NCI-H1694 (cell line): Measurements from ENCODE around the gene SLC4A8.
A peak's percentile ranks its signal among the peaks of the same experiment; 100 is the strongest.

Experiments used
- DNase-seq: peaks from one replicate; lab custom pipeline; 2025; lab: John Stamatoyannopoulos, UW

SLC4A8 gene

DNA sequence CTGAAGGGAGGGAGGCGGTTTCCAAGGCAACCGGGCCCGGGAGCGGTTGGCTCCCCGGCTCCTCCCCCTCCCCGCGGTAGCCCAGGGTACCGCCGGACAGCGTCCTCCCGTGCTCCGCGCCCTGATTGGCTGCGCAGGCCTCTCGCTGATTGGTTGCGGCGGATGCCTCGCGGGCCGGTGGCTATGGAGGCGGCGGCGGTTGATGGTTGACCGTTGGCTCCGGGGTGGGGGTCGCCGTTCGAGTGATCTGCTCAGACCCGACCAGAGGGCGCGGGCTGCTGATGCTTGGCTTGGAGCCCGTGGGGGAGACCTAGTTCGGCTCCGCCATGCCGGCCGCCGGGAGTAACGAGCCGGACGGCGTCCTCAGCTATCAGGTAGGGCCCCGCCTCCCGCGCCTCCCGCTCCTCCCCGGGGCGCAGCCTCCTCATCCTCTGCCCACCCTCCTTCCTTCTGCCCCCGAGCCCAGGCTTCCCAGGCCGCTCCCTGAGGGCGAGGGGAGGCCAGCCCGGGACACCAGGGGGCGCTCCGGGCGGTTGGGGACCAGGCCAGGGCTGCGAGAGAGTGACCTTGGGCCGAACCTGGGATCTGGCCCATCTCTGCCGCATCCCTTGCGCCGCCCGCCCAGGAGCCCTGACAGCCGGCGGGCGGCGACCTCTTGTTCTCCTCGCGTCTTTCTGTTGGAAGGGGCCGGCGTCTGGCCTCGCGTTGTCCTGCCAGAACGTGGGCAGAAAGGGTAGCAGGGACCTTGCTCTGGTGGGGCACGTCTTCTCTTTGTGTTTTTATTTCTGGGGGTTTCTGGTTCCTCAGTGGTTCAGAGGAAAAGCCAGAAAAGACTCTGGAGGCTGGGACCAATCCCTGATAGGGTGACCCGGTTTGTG lies at the start of gene SLC4A8:
Gene SLC4A8 (plus strand): TSS at position 170 of the 878 bp plus-strand sequence. CDS start 157 bp downstream, at position 327.
- peak; percentile 63 for DNase-seq

DNA sequence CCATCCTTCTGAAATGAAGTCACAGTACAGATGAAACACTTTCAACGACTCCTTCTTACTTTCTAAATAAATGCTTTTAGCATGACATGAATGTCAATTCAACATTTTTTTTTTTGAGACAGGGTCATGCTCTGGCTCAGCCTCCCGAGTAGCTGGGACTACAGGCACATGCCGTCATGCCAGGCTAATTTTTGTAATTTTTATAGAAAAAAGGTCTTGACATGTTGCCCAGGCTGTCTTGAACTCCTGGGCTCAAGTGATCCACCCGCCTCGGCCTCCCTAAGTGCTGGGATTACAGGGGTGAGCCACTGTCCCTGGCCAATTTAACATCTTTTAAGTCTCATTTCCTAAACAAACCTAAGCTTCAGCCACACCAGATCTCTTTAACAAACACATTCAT lies 49.8 kb upstream of the SLC4A8 start:
- DNase-seq = no peak

DNA sequence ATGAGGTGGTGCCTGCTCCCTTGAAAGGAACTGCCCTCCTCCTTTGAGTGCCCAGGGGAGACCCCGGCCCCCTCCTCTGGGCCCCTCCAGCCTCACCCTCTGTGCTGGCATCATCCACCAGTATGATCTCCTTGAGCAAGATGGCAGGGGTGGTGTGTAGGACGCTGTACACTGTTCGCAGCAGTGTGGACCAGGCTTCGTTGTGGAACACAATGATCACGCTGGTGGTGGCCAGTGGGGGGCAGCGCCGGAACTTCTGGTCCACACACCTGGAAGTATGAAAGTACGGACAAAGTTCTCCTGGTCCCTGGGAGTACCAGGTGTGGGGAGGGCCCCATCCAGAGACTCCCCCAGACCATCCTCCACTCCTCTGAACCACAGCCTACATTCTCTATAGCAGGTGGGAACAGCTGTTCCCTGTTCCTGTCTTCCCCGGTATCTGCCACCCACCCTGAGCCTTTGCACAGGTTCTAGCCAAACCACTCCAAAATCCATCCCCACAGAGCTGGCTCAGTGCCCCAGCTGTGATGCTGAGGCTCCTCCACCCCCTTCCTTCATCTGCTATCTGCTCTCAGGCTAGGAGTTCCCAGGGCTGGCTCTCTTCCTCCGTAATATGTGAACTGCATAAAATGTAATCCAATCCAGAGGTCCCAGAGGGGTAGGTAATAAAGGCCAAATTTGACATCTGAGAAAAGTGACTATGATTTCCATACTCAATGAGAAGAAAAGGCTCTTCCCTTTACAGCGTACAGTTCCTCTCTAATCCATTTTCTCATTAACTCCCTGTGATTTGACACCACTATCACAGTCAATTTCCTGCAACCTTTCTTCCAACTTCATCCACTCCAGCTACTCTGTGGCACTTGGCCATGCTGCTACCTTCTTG lies 47.3 kb upstream of the SLC4A8 start:
- no peak for DNase-seq

DNA sequence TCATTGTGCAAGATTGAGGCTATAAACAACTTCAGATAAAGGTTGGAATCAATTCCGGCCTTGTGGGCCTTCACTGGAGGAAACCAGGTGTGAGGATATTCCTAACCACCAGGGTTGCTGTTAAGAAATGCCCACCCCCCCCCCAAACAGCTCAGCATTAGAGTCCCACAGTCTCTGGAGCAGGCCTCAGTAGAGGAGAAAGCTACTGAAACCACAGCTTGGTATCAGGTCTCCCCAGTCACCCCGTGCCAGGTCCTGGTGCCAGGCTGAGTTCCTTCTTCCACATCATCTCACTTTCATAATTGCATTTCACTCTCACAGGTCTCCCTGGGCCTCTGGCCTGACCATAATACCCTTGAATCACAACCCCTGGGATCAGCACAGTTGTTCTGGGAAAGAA lies 45.9 kb upstream of the SLC4A8 start:
- DNase-seq = no peak

DNA sequence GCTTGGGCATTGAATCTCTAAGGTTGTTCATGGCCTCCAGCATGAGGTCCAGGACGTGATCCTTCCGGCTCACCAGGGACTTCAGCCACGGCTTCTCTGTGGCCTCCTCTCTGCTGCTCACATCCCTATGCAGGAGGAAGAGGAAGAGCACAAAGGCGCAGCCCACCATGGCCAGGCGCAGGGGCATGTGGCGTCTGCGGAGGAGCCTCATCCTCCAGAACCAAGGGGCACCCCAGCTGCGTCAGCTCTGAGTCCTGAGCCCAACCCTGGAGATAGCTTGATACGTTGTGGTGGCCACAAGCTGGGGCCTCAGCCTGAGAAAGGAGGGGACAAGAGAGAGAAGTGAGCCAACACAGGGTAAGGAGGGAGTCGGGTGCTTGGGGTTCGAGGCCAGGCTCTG lies 45.1 kb upstream of the SLC4A8 start:
- DNase-seq = no peak

DNA sequence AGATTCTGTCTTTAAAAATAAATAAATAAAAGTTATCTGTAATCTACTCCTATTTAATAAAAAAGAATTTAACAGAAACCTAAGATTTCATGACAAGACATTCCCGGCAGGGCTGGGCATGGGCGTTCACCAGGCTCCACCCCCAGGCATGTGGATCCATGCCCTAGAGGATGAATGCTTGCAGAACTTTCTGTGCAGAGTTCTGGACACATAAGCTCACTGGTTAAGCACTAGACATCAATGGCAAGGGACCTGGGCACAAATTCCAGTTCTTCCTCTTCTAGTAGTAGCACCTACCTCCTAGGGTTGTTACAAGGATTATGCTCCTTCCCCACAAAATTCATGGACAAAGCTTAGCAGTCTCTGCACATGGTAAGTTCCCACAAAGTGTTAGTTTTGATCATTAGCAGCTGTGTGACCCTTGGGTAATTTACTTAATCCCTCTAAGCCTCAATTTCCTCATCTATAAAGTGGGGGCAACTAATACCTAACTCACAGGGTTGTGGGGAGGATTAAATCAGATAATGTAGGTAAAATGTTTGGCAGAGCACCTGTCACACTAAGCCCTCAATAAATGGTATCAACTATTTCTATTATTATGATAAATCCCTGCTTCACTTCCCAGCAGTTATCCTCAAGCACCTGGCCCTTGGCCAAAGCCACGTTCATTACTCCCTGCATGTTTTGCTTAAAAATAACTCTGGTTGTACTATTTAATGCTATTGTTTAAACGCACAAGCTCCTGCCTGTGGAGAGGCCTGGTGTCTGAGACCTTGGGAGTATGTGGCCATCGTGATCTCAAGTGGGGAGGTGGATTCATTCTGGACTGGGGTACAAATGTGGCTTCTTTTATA lies 43.2 kb upstream of the SLC4A8 start:
- no peak for DNase-seq

DNA sequence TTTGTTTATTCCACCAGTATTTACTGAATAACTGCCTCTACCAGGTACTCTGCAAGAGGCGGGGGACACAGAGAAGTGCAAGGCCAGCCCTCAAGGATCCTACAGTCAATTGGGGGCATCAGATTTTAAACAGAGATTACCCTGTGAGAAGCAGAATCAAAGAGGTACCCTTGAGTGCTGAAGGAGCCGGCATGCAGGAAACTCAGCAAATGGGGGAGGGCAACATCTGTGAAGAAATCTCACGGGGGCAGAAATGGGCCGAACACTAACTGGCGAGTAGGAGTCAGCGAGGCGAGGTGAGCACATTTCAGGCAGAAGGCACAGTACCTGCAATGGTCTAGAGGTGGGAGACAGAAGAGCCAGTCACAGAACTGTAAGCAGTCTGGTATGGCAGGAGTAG lies 42.5 kb upstream of the SLC4A8 start:
- DNase-seq = no peak

DNA sequence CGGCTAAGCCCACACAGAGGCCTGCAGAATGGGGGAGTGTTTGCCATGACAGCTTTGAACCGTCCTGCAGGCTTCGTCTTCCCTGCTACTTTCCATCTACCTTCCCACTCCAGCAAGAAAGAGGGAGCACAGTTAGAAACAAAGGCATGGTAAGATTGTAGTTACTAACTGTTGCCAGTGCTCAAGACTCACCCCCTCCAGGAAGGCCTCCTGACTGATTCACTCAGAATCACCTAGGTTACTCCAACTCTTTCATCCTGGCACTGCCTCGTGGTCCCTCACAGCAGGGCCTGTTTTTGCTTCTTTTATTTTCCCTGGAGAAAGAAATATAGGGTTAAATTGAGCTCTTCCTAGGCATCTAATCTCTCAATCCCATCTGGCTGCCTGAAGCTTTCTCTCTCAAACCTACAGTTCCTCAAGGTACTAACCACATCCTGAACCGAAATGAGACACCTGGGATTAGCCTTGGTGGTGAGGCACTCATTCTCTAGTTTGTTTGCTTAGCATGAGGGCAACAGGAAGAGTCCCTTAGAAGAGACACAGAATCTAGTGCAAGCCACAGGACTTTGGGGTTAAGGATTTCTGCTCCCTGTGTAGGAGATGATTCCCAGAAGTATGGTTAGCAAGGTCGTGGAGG lies 41.2 kb upstream of the SLC4A8 start:
- no peak for DNase-seq

DNA sequence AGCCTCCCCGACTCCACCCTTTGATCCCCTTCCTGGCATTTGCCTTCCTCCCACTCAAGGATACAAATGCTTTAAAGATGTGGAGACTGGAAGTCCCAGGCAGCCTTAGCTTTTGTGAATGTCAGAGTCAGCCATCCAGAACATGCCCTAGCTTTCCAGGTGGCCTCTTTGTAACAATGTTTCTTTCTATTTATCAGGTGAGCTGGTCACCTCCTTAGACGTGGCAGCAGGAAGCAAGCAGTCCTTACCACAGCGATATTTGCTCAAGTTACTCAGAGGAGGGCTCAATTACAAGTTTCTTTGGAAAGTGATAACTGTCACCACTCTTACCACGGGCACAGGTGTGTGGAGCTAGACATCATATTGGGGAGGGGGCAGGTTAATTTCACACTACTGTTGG lies 38.3 kb upstream of the SLC4A8 start:
- DNase-seq = no peak

DNA sequence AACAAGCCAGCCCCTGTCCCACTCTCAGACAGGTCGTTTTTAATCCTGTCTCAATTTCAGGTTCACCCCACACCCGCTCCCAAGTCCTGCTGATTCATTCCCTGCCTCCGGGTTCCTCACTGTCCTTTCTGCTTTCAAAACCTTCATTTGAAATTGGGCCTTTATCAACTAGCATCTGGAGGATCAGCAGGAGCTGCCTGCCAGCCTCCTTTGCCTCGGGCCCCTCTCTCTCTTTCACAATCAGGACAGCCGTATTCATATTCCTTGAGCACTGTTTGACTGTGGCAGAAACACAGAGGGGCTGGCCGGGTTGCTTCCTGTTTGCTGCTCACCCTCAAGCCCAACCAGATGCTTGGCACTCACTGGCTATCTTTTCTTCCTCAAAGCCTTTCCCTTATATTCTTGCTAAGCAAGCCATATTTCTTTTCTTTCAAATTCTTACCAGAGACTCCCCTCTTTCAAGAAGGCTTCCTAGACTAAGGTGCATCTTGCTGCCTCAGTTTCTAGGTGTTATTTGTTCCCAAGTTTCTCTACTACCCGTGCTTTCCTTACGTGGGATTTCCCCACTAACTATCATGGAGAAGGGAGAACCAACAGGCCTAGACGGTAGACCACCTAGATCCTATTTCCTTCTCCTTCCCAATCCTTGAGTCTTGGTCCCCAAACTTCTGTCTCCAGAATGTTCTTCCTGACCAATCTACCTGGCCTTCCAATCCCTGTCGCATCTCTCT lies 36.4 kb upstream of the SLC4A8 start:
- DNase-seq = no peak

DNA sequence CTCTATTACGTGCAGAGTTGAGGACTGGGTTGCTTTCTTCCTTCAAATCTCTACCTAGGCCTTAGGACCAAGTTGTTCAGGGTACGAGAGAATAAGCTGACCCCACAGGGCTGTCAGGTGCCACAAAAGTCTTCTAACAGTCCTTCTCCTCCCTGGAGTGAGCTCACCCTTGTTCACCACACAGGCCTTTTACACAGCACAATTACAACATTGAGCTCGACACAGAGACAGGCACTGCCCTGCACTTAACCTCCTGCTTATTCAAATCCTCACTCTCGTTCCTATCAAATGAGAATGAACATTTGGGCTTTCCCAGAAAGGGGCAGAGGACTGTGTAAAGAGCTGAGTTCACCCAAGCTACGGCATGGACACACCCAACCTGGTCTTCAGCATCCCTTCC lies 35.8 kb upstream of the SLC4A8 start:
- DNase-seq = no peak

DNA sequence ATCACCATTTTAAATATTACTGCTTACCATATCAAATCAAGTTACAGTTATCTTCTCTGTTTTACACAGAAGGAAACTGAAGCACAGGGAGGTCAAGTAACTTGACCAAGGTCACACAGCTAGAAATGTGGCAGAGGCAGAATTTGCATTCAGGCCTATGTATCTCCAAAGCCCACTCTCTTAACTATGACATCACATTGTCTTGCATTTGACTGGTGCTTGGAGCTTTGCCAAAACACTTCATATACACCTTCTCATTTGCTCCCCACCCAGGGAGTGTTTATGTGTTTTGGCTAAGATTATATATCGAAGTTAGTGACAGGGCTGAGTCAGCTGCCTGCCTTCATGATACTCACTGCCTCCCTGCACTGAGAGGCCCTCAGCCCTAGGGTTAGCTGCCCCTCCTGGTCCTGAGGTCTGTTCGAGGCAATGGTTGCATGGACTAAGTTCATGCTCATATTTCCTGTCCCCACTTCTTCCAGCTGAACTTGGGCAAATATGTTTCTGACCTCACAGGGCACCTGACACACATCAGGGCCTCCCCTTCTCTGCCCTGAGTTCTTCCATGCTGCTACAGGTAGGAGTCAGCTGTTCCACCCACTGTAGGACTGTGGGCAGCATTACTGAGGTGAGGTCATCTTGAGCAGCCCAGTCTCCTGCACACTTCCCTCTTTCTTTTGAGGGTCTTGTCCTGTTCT lies 35.2 kb upstream of the SLC4A8 start:
- DNase-seq = no peak

DNA sequence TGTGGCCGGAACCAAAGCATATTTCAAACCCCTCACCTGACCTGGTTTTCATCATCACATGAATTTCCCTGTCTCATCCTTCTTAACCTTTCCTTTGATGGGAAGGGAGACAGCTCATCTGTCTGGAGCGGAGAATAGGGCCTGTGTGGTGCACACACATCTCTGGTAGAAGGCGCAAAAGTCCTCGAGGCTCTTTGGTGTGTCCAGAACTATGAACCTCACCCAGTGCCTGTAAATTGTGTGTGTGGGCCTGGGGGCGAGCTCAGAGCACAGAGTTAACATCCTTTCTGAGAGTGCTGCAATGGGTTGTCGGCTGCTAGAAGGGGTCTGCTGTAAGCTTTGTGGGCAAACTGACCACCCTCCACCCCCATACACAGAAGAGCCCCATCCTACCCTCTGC lies 34.2 kb upstream of the SLC4A8 start:
- no peak for DNase-seq

DNA sequence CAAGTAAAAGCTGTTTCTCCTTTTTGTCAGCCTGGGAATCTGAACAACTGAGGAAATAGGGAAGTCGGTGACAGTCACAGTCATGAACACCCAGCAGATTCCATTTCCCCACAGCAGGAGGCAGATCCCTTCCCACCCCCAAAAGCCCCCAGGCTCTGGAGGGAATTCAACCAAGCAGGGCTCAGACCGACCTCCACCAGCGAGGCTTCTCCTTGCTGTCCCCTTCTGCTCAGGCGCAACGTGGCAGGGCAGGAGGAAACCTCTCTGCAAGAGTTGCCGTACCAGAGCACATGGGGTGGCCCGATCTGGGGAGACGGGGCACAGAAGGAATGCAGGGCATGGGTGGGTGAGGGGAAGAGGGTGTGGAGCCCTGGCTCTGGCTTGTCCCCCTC lies 33.7 kb upstream of the SLC4A8 start:
- no peak for DNase-seq

DNA sequence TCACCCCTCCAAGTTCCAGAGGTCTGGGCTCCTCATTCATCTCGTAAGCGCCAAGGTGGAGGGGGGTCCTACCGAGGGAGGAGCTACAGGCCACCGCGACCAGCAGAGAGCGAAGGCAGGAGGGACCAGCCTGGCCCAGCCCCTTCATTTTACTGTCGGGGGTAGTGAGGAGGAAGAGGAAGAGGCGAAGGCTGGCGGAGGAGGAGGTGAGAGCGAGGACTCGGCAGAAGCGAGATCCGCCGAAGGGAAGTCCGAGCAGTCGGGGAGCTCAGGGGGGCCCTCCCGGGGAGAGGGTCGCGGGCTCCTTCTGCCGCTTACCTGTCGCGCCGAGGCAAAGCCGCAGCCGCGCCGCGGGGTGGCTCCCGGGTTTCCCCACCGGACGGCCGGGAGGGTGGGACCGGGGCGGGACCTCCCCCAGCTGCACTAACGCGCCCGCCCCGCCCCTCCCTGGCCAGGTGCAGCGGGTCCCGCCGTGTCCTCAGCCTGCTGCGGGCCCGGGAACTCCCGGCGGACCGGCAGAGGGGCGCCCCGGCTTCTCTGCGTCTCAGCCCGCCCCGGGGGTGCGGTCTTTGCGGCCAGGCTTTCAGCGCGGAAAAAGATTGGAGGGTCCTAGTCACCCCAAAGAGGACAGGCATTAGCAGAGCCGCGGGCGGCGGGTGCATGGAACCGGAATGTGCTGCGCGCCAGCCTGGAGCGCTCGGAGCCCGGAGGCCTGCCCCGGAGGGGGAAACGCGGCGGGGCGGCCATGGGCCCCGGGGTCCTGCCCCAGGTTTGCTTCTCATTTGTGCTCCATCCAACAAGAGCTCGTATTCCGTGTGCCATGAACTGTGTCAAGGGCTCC lies 33.1 kb upstream of the SLC4A8 start, which contains the start of gene GALNT6:
Gene GALNT6 (minus strand): TSS at position 124 of the 841 bp plus-strand sequence. CDS start 11,625 bp downstream, outside the sequence.
- no peak for DNase-seq

DNA sequence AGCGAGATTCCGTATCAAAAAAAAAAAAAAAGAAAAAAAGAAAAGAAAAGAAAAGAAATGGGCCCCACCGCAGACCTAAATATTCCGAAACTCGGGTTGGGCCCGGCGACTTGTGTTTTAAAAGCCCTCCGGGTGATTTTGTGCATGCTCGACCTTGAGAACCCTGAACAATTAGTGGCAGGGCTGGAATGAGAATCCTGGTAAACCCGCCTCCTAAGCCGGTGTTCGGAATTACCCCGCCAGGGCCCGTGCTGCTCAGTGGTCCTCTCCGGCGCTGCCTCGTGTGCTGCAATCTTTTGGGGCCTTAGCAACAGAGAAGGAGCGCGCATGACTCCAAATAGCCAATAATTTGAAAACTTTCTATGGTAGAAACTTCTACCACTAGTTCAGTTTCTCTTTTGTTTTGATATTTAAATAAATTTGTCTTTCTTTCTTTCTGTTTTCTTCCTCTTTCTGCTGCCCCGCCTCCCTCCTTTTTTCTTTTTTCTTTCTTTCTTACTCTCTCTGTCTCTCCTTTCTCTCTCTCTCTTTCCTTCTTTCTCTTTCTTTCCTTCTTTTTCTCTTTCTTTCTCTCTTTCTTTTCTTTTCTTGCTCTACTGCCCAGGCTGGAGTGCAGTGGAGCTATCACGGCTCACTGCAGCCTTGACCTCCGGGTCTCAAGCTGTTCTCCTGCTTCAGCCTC lies 31.9 kb upstream of the SLC4A8 start:
- no peak for DNase-seq

DNA sequence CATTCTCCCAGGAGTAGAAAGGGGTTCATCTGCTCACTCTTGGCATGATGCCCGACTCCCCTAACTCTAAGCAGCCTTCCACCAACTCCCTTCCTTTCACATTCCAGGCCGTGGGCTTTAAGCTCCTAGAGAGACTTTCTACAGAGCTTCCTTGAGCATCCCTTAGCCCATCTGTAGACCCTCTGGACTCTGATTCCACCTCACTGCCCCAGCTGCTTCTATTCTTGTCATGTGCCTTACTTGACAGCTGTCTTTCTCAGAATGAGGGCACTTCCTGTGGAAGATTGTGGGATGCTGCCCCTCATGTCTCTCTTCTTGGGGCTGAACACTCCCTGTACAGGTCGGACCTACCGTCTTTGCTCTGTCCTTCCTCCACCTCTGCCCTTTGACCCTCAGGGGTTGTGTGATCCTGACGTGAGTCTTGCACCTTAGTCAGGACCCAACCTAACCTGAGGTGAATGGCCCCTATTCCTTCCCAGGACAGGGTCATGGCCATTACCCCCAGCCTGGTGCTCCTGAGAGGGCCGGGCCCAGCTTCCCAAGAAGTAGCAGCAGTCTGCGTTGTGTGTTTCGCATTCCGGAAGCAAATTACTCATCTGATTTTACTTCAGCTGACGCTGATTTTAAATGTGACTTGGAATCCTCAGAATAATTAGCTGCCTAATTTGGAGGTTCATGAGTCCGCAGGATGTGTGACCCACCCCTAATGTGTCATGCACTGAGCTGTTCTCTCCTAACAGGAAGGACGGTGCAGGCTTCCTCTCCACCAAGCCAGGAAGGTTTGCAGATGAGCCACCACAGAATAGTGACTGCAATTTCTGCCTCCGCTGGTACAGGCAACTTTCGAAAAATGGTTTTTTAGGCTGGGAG lies 30.7 kb upstream of the SLC4A8 start:
- DNase-seq = no peak
